HEK293T (cell line): ENCODE measurements around the gene HNRNPL.

ENCODE experiments used
- CTCF ChIA-PET: fragments of 350-600 bp; formaldehyde crosslinking; extraction: SDS; loops from one replicate; lab custom pipeline; 2021; ENCODE audit warnings: antibody characterized with exemption, inconsistent platforms; lab: Yijun Ruan, JAX
- POLR2A ChIA-PET: fragments of 350-600 bp; formaldehyde crosslinking; extraction: SDS; loops from one replicate; lab custom pipeline; 2020; ENCODE audit warnings: antibody characterized with exemption, inconsistent platforms; lab: Yijun Ruan, JAX
- DNase-seq: peaks from one replicate; pipeline ENCODE4 v3.0.0; 2012; ENCODE audit warnings: mixed read lengths; ENCODE audit errors: extremely low spot score
- ARNT ChIP-seq: fragments of 450-650 bp; IDR thresholded peaks from 2 replicates; pipeline ENCODE4 v1.6.1; 2017; ENCODE audit warnings: mild to moderate bottlenecking
- BHLHE40 ChIP-seq: fragments of 450-650 bp; IDR thresholded peaks from 2 replicates; pipeline ENCODE4 v1.6.1; 2016; ENCODE audit warnings: mild to moderate bottlenecking, moderate library complexity, borderline replicate concordance
- CTBP1 ChIP-seq: fragments of 450-650 bp; IDR thresholded peaks from 2 replicates; pipeline ENCODE4 v1.6.1; 2016; ENCODE audit warnings: borderline replicate concordance
- ELF4 ChIP-seq: fragments of 450-650 bp; IDR thresholded peaks from 2 replicates; pipeline ENCODE4 v1.6.1; 2017; ENCODE audit warnings: antibody characterized with exemption
- FOXA1 ChIP-seq: fragments of 450-650 bp; IDR thresholded peaks from 2 replicates; pipeline ENCODE4 v1.6.1; 2016; ENCODE audit warnings: mild to moderate bottlenecking
- FOXK2 ChIP-seq: fragments of 450-650 bp; IDR thresholded peaks from 2 replicates; pipeline ENCODE4 v1.6.1; 2016; ENCODE audit warnings: mild to moderate bottlenecking
- FOXM1 ChIP-seq: fragments of 450-650 bp; IDR thresholded peaks from 2 replicates; pipeline ENCODE4 v1.6.1; 2017; ENCODE audit warnings: mild to moderate bottlenecking, borderline replicate concordance
- HDGF ChIP-seq: fragments of 450-650 bp; IDR thresholded peaks from 2 replicates; pipeline ENCODE4 v1.6.1; 2017; ENCODE audit warnings: antibody characterized with exemption, borderline replicate concordance
- L3MBTL2 ChIP-seq: fragments of 450-650 bp; conservative IDR thresholded peaks from 2 replicates; pipeline ENCODE4 v1.6.1; 2016; ENCODE audit warnings: mild to moderate bottlenecking
- LEF1 ChIP-seq: fragments of 450-650 bp; IDR thresholded peaks from 2 replicates; pipeline ENCODE4 v1.6.1; 2017; ENCODE audit warnings: mild to moderate bottlenecking, borderline replicate concordance
- NFRKB ChIP-seq: fragments of 450-650 bp; IDR thresholded peaks from 2 replicates; pipeline ENCODE4 v1.6.1; 2016; ENCODE audit warnings: mild to moderate bottlenecking, moderate library complexity
- SP1 ChIP-seq: fragments of 450-650 bp; IDR thresholded peaks from 2 replicates; pipeline ENCODE4 v1.6.1; 2017
- SUZ12 ChIP-seq: fragments of 450-650 bp; IDR thresholded peaks from 2 replicates; pipeline ENCODE4 v1.6.1; 2016; ENCODE audit warnings: mild to moderate bottlenecking
- TARDBP ChIP-seq: fragments of 450-650 bp; IDR thresholded peaks from 2 replicates; pipeline ENCODE4 v1.6.1; 2016
- ZNF384 ChIP-seq: fragments of 450-650 bp; IDR thresholded peaks from 2 replicates; pipeline ENCODE4 v1.6.1; 2016
- TF ChIP-seq, protein P1 (sequence below): fragments of 450-650 bp; IDR thresholded peaks from 2 replicates; pipeline ENCODE4 v1.6.1; 2016

HNRNPL gene

DNA sequence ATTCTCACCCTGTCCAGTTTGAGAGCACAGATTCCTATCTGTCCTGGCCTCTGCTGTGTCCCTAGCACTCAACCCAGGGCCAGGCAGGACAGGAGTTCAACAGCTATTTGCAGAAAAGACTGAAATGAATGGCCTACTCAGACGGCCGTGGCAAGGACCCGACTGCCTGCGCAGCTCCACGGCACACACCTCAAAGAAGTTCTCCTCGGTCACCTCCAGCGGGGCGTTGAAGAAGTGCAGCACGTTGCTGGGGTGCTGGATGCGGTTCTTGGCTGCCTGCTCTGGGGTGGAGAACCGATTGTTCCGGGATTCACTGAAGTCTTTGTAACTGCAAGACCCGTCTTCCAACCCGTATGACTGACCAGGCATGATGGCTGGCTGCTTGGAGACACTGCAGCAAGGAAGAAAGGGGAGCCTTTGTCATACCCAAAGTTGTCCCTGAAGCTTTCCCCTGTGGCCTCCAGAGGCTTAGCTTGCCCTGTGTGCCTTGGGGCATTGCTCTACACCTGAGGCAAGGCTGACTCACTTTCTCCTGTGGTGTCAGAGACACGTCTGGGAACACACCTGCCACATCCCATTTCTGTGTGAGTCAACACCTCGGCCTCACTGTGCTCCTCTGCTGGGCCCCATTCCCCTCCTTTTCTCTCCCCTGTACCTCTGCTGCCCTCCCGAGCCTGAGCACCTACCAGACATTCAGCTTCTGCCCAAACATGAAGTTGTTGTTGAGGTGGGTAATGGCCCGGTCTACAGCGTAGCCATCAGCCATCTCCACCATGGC, 11.4 kb downstream of the HNRNPL start:
- POLR2A ChIA-PET: interaction anchor here (1.1 to 3.3 kb wide), 2 partner anchors 10 to 13 kb away, joined by 4 to 23 read pairs; no protein-coding TSS in a partner anchor
- DNase-seq: no peak
- CTCF ChIA-PET: no interaction called here
- no peak for TF ChIP-seq FOXK2
- TF ChIP-seq SUZ12: no peak
- no peak for TF ChIP-seq ELF4
- no peak for TF ChIP-seq BHLHE40
- TF ChIP-seq FOXM1: no peak
- TF ChIP-seq TARDBP: no peak
- no peak for TF ChIP-seq FOXA1
- TF ChIP-seq, protein P1, sequence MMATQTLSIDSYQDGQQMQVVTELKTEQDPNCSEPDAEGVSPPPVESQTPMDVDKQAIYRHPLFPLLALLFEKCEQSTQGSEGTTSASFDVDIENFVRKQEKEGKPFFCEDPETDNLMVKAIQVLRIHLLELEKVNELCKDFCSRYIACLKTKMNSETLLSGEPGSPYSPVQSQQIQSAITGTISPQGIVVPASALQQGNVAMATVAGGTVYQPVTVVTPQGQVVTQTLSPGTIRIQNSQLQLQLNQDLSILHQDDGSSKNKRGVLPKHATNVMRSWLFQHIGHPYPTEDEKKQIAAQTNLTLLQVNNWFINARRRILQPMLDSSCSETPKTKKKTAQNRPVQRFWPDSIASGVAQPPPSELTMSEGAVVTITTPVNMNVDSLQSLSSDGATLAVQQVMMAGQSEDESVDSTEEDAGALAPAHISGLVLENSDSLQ: no peak
- TF ChIP-seq HDGF: no peak
- no peak for TF ChIP-seq CTBP1
- TF ChIP-seq LEF1: no peak
- no peak for TF ChIP-seq SP1
- TF ChIP-seq L3MBTL2: no peak
- no peak for TF ChIP-seq ARNT
- no peak for TF ChIP-seq NFRKB

DNA sequence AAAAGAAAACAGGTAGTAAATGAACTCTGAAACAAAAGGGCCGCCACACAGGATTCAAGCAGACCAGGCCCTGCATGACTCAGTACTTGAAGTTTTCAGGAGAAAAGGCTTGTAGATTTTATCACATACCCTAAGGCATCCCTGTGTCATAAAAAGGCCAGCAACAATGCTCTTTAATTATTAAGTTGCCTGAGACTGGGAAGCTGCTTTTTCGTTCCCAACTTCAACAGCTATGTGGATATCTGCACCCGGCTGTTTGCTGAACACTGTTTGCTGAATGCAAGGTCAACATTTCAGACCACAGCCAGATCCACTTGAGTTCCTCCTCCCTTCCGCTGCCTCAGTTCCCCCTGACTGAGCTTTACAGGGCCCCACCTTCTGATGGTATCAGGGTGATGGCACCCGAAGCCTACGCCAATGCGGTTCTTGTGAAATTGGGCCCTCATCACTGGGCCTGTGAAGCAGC, 12.1 kb downstream of the HNRNPL start:
- POLR2A ChIA-PET: interaction anchor here (0.8 to 3.3 kb wide), 3 partner anchors 11 to 15 kb away, joined by 3 to 23 read pairs (median 4); no protein-coding TSS in a partner anchor
- DNase-seq: no peak

DNA sequence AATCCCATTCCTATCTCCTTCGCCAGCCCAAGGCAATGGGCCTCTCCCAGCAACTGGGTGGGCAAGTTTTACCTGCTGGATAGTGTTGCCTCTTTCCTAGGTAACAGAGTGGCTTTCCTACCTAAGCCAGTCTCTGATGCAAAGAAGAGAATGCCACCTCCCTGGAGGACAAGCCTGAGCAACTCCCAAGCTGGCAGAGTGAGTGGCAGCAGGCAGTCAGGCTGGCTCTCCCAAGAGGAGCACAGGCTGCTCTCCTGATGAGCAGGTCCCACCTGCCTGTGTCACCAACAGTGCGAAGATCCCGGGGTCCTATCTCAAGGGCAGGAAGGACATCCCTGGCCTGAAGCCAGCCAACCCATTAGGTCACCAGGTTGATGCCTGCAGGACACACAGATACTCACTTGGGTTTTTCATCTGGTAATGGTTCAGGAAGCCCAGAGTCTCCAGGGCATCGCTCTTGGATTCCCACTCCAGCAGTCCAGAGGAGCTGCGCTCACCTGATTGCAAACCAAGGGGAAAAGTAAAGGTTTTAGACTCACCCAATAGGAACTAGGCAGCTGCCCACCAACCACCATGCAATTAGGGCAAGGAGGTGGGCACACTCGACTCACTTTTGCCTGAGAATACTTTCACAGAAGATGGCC, 12.7 kb downstream of the HNRNPL start:
- DNase-seq: no peak
- ChIA-PET POLR2A (interaction anchor here (0.8 to 3.3 kb wide), 2 partner anchors 12 to 16 kb away, joined by 3 to 23 read pairs; no protein-coding TSS in a partner anchor), CTCF (no interaction called here)
- TF ChIP-seq BHLHE40 (no peak), SUZ12 (no peak)

More for the DNA sequence above, 12.1 kb downstream of the HNRNPL start:
- CTCF ChIA-PET: no interaction called here
- TF ChIP-seq ZNF384 (no peak), BHLHE40 (no peak), ELF4 (no peak), ARNT (no peak), LEF1 (no peak), FOXM1 (no peak), TARDBP (no peak), SUZ12 (no peak), L3MBTL2 (no peak), FOXK2 (no peak), NFRKB (no peak), CTBP1 (no peak), FOXA1 (no peak)
- TF ChIP-seq, protein P1: no peak

DNA sequence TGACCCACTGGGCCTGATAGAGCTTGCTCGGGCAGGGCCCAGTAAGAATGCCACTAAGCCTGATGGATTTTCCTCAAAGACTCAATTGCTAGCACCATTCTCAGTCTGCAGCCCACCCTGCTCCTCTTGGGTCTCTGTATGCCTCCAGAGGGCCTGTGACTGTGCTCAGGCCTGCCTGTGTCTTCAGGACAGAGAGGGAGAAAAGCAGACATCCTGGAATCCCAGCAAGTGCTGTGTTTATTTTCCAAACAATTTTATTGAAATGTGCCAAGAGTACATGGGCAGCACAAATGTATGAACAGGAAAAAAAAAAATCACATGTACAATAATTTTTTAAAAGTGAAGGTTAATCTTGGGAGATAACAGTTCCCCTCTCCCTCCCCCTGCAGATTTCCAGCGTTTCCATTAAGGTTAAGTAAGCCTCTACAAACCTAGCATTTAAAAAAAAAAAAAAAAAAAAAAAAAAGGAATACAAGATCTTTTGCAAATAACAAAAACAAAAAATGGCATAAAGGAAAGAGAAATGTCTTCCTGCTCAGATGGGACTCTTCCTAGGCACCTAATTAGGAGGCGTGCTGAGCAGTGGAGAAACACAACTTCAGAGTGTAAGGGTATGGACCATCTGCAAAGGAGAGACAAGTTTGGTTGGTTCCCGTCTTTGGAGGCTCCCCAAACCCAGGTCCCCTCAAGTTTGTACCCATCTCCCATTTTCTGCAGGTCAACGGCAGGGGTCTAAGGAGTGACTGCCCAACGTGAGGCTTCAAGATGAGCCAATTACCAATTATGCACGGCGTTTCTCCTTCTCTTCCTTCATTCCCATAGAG, 13.4 kb downstream of the HNRNPL start:
- ChIA-PET POLR2A (interaction anchor here (0.9 to 2.3 kb wide), 3 partner anchors 10 to 26 kb away, joined by 3 to 11 read pairs (median 3); no protein-coding TSS in a partner anchor), CTCF (no interaction called here)
- TF ChIP-seq NFRKB: no peak
- no peak for DNase-seq

DNA sequence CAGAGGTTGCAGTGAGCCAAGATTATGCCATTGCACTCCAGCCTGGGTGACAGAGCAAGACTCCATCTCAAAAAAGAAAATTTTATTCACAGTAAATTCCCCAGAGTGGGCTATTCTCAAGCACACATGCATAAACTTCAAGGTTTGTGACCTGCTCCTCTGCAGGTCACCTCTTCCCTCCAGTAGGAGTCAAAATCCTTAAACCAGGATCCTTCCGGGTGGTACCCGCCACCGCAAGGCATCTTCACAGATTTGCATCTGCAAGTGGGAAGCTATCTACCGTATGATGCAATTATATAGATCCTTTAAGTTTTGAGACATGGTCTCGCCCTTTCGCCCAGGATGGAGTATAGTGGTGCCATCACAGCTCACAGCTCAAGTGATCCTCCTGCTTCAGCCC, 15.2 kb downstream of the HNRNPL start:
- ChIA-PET CTCF (interaction anchor here (0.6 kb wide), 1 partner anchor 85 kb away, joined by 3 read pairs; no protein-coding TSS in a partner anchor), POLR2A (interaction anchor here (1.4 to 2.3 kb wide), 2 partner anchors 15 to 18 kb away, joined by 4 to 11 read pairs; no protein-coding TSS in a partner anchor)
- DNase-seq: no peak
- no peak for TF ChIP-seq SUZ12
- TF ChIP-seq, protein P1: no peak
- no peak for TF ChIP-seq L3MBTL2
- TF ChIP-seq TARDBP: no peak
- no peak for TF ChIP-seq CTBP1
- no peak for TF ChIP-seq HDGF
- TF ChIP-seq FOXM1: no peak
- TF ChIP-seq SP1: no peak
- no peak for TF ChIP-seq BHLHE40
- no peak for TF ChIP-seq FOXK2
- TF ChIP-seq ARNT: no peak
- TF ChIP-seq ELF4: no peak
- no peak for TF ChIP-seq NFRKB
- no peak for TF ChIP-seq LEF1
- no peak for TF ChIP-seq FOXA1
